ENCODE data around the gene CFAP77.
A peak's percentile ranks its signal among the peaks of the same experiment; 100 is the strongest.

The CFAP77 gene

GRCh38 chr9:132547976-132548730 is 138.1 kb downstream of the CFAP77 start:
- WGBS (ENCODE audit: extremely low coverage, insufficient coverage, low lambda C conversion rate): no CpG with 5 or more reads among the region's 21 CpGs
- no peak overlapping the region for H3K18ac ChIP-seq (ENCODE audit: low read length)
- H3K36me3 ChIP-seq (ENCODE audit: control insufficient read depth, insufficient read depth, low read length): no peaks in the 10 kb centered on the region
- H2BK5ac ChIP-seq (ENCODE audit: low read length): no peak overlapping the region
- H3K27me3 ChIP-seq (ENCODE audit: insufficient read depth, low read length, poor library complexity): no peaks in the 10 kb centered on the region
- no peak overlapping the region for H3K4ac ChIP-seq (ENCODE audit: low read depth, low read length)
- H3K27ac ChIP-seq (ENCODE audit: low read depth, low read length): no peak overlapping the region
- no peak overlapping the region for H4K5ac ChIP-seq (ENCODE audit: low read length)
- no peak overlapping the region for H2BK120ac ChIP-seq (ENCODE audit: low read depth, low read length)
- no peak overlapping the region for H3K4me2 ChIP-seq (ENCODE audit: low read length)
- no peak overlapping the region for H3K56ac ChIP-seq (ENCODE audit: low read length)
- H2BK15ac ChIP-seq (replicated peaks; ENCODE audit: low read depth): no peak overlapping the region
- no peak overlapping the region for H3K9ac ChIP-seq (ENCODE audit: low read length)
- no peaks in the 10 kb centered on the region for H3K4me1 ChIP-seq (ENCODE audit: control insufficient read depth, low read depth, low read length)
- no peaks in the 10 kb centered on the region for H3K79me2 ChIP-seq (ENCODE audit: control insufficient read depth, insufficient read depth, low read length)
- H3K4me3 ChIP-seq (ENCODE audit: low read length): no peak overlapping the region
- no peak for DNase-seq
- H3K79me1 ChIP-seq (ENCODE audit: low read length): no peaks in the 10 kb centered on the region
- no peak overlapping the region for H3K23ac ChIP-seq (ENCODE audit: low read length)
- H2AK5ac ChIP-seq (ENCODE audit: low read length): no peak overlapping the region
- H4K8ac ChIP-seq (ENCODE audit: low read depth, low read length): no peak overlapping the region

GRCh38 chr9:132548751-132549640 is 139.0 kb downstream of the CFAP77 start:
- Histone ChIP-seq H3K56ac (ENCODE audit: low read length) (no peak overlapping the region), H3K4me2 (ENCODE audit: low read length) (no peak overlapping the region), H3K27me3 (ENCODE audit: insufficient read depth, low read length, poor library complexity) (no peaks in the 10 kb centered on the region), H3K23ac (ENCODE audit: low read length) (no peak overlapping the region), H4K5ac (ENCODE audit: low read length) (no peak overlapping the region), H3K36me3 (ENCODE audit: control insufficient read depth, insufficient read depth, low read length) (no peaks in the 10 kb centered on the region), H4K8ac (ENCODE audit: low read depth, low read length) (no peak overlapping the region), H3K79me1 (ENCODE audit: low read length) (no peaks in the 10 kb centered on the region), H2BK15ac (replicated peaks; ENCODE audit: low read depth) (no peak overlapping the region), H3K18ac (ENCODE audit: low read length) (no peak overlapping the region), H2BK120ac (ENCODE audit: low read depth, low read length) (no peak overlapping the region), H3K9ac (ENCODE audit: low read length) (no peak overlapping the region), H3K79me2 (ENCODE audit: control insufficient read depth, insufficient read depth, low read length) (no peaks in the 10 kb centered on the region), H3K27ac (ENCODE audit: low read depth, low read length) (no peak overlapping the region), H2BK5ac (ENCODE audit: low read length) (no peak overlapping the region), H2AK5ac (ENCODE audit: low read length) (no peak overlapping the region), H3K4ac (ENCODE audit: low read depth, low read length) (no peak overlapping the region), H3K4me1 (ENCODE audit: control insufficient read depth, low read depth, low read length) (no peaks in the 10 kb centered on the region), H3K4me3 (ENCODE audit: low read length) (no peak overlapping the region)
- peak; percentile 63 for DNase-seq
- WGBS (ENCODE audit: extremely low coverage, insufficient coverage, low lambda C conversion rate): no CpG with 5 or more reads among the region's 17 CpGs

GRCh38 chr9:132551556-132551955 is 141.5 kb downstream of the CFAP77 start:
- Histone ChIP-seq H2BK120ac (ENCODE audit: low read depth, low read length) (no peak overlapping the region), H3K4me3 (ENCODE audit: low read length) (no peak overlapping the region), H3K79me1 (ENCODE audit: low read length) (no peaks in the 10 kb centered on the region), H3K79me2 (ENCODE audit: control insufficient read depth, insufficient read depth, low read length) (no peaks in the 10 kb centered on the region), H3K27ac (ENCODE audit: low read depth, low read length) (no peak overlapping the region), H3K56ac (ENCODE audit: low read length) (no peak overlapping the region), H2BK5ac (ENCODE audit: low read length) (no peak overlapping the region), H3K4me2 (ENCODE audit: low read length) (no peak overlapping the region), H4K5ac (ENCODE audit: low read length) (no peak overlapping the region), H3K36me3 (ENCODE audit: control insufficient read depth, insufficient read depth, low read length) (no peaks in the 10 kb centered on the region), H3K4me1 (ENCODE audit: control insufficient read depth, low read depth, low read length) (no peaks in the 10 kb centered on the region), H2AK5ac (ENCODE audit: low read length) (no peak overlapping the region), H3K27me3 (ENCODE audit: insufficient read depth, low read length, poor library complexity) (no peaks in the 10 kb centered on the region), H3K23ac (ENCODE audit: low read length) (no peak overlapping the region), H3K18ac (ENCODE audit: low read length) (no peak overlapping the region), H2BK15ac (replicated peaks; ENCODE audit: low read depth) (no peak overlapping the region), H4K8ac (ENCODE audit: low read depth, low read length) (no peak overlapping the region), H3K4ac (ENCODE audit: low read depth, low read length) (no peak overlapping the region), H3K9ac (ENCODE audit: low read length) (no peak overlapping the region)
- no CpG with 5 or more reads among the region's 13 CpGs for WGBS (ENCODE audit: extremely low coverage, insufficient coverage, low lambda C conversion rate)
- no peak for DNase-seq

- no peak overlapping the region for H3K4me2 ChIP-seq (ENCODE audit: low read length)
- no peak overlapping the region for H2BK15ac ChIP-seq (replicated peaks; ENCODE audit: low read depth)
- no peak overlapping the region for H3K4me3 ChIP-seq (ENCODE audit: low read length)
- no peak overlapping the region for H2BK5ac ChIP-seq (ENCODE audit: low read length)
- no peaks in the 10 kb centered on the region for H3K79me2 ChIP-seq (ENCODE audit: control insufficient read depth, insufficient read depth, low read length)
- H2BK120ac ChIP-seq (ENCODE audit: low read depth, low read length): no peak overlapping the region
- H3K36me3 ChIP-seq (ENCODE audit: control insufficient read depth, insufficient read depth, low read length): no peaks in the 10 kb centered on the region
- WGBS (ENCODE audit: extremely low coverage, insufficient coverage, low lambda C conversion rate): no CpG with 5 or more reads among the region's 12 CpGs
- DNase-seq: no peak
- no peak overlapping the region for H3K18ac ChIP-seq (ENCODE audit: low read length)
- no peak overlapping the region for H2AK5ac ChIP-seq (ENCODE audit: low read length)
- H3K27ac ChIP-seq (ENCODE audit: low read depth, low read length): no peak overlapping the region
- H3K27me3 ChIP-seq (ENCODE audit: insufficient read depth, low read length, poor library complexity): no peaks in the 10 kb centered on the region
- H3K79me1 ChIP-seq (ENCODE audit: low read length): no peaks in the 10 kb centered on the region
- H3K4ac ChIP-seq (ENCODE audit: low read depth, low read length): no peak overlapping the region
- H4K5ac ChIP-seq (ENCODE audit: low read length): no peak overlapping the region
- no peak overlapping the region for H3K56ac ChIP-seq (ENCODE audit: low read length)
- H4K8ac ChIP-seq (ENCODE audit: low read depth, low read length): no peak overlapping the region
- no peaks in the 10 kb centered on the region for H3K4me1 ChIP-seq (ENCODE audit: control insufficient read depth, low read depth, low read length)
- no peak overlapping the region for H3K9ac ChIP-seq (ENCODE audit: low read length)
- no peak overlapping the region for H3K23ac ChIP-seq (ENCODE audit: low read length)
Observed at GRCh38 chr9:132552041-132552440, 142.0 kb downstream of the CFAP77 start.

GRCh38 chr9:132554755-132555154 is 144.7 kb downstream of the CFAP77 start:
- H3K79me2 ChIP-seq (ENCODE audit: control insufficient read depth, insufficient read depth, low read length): no peaks in the 10 kb centered on the region
- H3K4me3 ChIP-seq (ENCODE audit: low read length): no peak overlapping the region
- no peak overlapping the region for H3K27ac ChIP-seq (ENCODE audit: low read depth, low read length)
- H2BK5ac ChIP-seq (ENCODE audit: low read length): no peak overlapping the region
- H3K9ac ChIP-seq (ENCODE audit: low read length): no peak overlapping the region
- no peak overlapping the region for H3K56ac ChIP-seq (ENCODE audit: low read length)
- WGBS (ENCODE audit: extremely low coverage, insufficient coverage, low lambda C conversion rate): no CpG with 5 or more reads among the region's 2 CpGs
- H3K4me2 ChIP-seq (ENCODE audit: low read length): no peak overlapping the region
- no peaks in the 10 kb centered on the region for H3K79me1 ChIP-seq (ENCODE audit: low read length)
- H2AK5ac ChIP-seq (ENCODE audit: low read length): no peak overlapping the region
- no peak overlapping the region for H2BK15ac ChIP-seq (replicated peaks; ENCODE audit: low read depth)
- no peak overlapping the region for H4K8ac ChIP-seq (ENCODE audit: low read depth, low read length)
- no peak overlapping the region for H2BK120ac ChIP-seq (ENCODE audit: low read depth, low read length)
- H4K5ac ChIP-seq (ENCODE audit: low read length): no peak overlapping the region
- H3K36me3 ChIP-seq (ENCODE audit: control insufficient read depth, insufficient read depth, low read length): no peaks in the 10 kb centered on the region
- H3K4ac ChIP-seq (ENCODE audit: low read depth, low read length): no peak overlapping the region
- H3K23ac ChIP-seq (ENCODE audit: low read length): no peak overlapping the region
- H3K27me3 ChIP-seq (ENCODE audit: insufficient read depth, low read length, poor library complexity): no peaks in the 10 kb centered on the region
- no peaks in the 10 kb centered on the region for H3K4me1 ChIP-seq (ENCODE audit: control insufficient read depth, low read depth, low read length)
- H3K18ac ChIP-seq (ENCODE audit: low read length): no peak overlapping the region
- DNase-seq: no peak
